GM21576 (cell line): ENCODE results near the gene CARM1.
"Not testable (repeated sequence)": the region's sequence is repeated elsewhere in the genome, so short reads cannot be mapped to it uniquely, and the experiment has no call there.

ENCODE experiments used
- ATAC-seq: cut with Tn5 transposase; IDR thresholded peaks from one replicate; pipeline ENCODE4 v1.9.1; 2021; ENCODE audit warnings: mild to moderate bottlenecking, moderate library complexity; ENCODE audit not compliant: unreplicated experiment

Gene CARM1

DNA sequence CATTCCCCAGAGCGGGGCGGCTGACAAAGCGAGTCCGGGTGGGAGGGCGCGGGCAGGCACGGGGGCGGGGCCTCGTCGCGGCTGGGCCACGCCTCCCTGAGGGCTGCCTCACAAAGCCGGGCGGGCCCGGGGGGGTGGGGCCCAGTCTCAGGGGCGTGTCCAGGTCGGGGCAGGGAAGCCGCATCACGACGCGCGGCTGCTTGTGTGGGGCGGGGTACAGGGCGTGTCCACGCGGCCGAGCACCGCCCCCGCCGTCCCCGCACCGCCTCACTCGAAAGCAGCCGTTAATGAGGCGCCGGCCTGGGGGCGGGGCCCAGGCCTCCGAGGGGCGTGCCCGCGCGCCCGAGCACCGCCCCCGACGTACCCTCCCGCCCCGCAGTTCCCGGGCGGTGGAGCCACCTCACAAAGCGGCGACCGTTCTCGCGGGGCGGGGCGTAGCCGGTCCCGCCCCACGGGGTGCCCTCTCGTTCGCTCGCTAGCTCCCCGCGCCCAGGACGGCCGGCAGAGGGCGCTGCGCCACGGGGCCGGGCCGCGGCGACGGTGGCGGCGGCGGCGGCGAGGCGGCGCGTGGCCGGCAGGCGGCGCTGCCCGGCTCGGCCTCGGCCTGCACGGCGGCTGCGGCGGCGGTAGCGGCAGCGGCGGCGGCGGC lies at the start of gene CARM1:
CARM1 (plus strand) TSS at position 599 of the 649 bp plus-strand sequence. CDS start 150 bp downstream, outside the sequence.
- peak; percentile 62 for ATAC-seq

GRCh38 chr19:10823690-10824089 lies 47.7 kb upstream of the CARM1 start:
- no peak for ATAC-seq

GRCh38 chr19:10826231-10826630 lies 45.1 kb upstream of the CARM1 start:
- no peak for ATAC-seq

DNA sequence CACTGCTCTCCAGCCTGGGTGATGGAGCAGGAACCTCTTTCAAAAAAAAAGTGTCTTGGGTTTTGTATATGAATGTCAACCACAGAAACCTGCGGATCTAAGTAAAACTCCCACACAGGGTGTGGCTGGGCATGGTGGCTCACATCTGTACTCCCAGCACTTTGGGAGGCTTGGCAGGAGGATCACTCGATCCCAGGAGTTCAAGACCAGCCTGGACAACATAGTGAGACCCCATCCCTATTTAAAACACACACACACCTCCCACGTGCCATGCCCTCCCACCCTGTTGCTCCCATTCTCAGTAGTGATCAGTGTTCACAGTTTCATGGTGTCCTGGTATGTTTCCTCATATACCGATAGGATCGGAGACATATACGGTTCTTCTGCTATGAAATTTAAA lies 44.5 kb upstream of the CARM1 start:
- no peak for ATAC-seq

- ATAC-seq = no peak
These were observed 42.2 kb upstream of the CARM1 start for GRCh38 chr19:10828981-10829821.

DNA sequence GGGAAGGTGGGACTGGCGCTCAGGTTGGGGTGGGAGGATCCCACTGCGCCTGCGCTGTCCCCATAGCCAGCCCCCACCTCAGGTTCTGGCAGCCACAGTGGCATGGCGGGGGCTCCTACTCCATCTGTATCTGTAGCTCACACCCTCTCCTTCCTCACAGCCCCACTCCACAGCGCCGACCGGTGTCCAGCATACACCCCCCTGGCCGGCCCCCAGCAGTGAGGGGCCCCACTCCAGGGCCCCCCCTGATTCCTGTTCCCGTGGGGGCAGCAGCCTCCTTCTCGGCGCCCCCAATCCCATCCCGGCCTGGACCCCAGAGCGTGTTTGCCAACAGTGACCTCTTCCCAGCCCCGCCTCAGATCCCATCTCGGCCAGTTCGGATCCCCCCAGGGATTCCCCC lies 41.4 kb upstream of the CARM1 start:
- ATAC-seq = no peak

DNA sequence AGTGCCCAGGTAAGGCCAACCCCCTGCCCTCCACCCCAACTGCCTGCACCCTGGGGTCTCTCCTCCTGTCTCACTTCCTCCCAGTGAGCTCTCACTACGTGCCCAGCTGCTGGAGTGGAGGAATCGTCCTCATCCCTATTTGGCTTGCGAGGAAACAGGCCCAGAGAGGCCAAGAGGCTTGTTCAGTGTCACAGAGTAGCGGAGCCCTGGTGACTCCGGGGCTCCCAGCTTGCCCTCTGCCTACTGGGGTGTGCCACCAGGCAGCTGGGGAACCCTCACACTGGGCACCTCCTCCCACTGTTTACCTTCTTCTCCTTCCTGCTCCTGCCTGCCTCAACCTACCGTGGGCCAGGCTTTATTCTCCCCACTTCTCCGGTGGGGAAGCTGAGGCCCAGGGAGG lies 41.0 kb upstream of the CARM1 start:
- no peak for ATAC-seq

- ATAC-seq = no peak
These were observed 40.2 kb upstream of the CARM1 start for GRCh38 chr19:10830931-10831779.

DNA sequence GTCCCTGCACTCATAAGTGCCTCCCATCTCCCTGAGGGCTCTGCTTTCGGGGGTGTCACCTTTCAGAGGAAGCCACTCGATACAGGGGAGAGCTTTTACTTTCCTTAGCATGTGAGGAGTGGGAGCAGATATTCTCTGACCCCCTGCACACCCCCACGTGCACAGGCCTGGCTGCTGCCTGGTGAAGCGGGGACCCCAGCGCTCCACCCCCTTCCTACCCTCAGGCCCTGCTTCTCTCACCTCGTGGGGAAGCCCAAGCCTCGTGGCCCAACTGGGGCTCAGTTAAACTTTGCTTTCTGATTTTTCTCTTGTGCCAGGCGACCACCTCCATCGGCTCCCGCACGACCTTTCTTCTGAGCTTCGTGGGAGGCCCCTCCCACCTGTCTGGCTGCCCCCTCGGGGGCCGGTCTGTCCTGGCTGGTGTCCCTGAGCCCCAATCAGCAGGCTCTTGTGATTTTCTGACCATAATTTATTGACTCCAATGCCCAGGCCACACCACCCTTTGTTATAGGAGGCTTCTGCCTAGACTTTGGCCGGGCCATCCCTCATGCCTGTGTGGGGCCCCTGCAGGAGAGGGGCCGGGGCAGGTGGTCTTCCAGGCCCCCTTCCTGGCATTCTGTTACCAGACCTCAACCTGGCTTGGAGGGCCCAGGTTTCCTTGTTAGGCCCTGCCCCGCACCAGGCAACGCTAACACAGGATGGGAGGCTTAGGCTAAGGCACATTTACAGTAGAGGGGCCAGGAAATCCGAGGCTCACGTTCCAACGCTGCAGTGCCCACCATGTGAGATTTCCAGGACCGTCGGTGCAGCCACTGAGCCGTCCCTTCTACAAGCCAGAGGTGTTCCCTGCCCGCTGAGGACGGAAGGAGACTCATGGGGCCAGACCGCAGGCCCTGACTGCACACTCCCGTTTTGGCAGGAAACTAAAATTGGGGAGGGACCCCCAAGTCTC lies 39.1 kb upstream of the CARM1 start:
- ATAC-seq = no peak

- no peak for ATAC-seq
These were observed 38.4 kb upstream of the CARM1 start for GRCh38 chr19:10832939-10833296.

- no peak for ATAC-seq
These were observed 36.1 kb upstream of the CARM1 start for GRCh38 chr19:10835089-10835753.

DNA sequence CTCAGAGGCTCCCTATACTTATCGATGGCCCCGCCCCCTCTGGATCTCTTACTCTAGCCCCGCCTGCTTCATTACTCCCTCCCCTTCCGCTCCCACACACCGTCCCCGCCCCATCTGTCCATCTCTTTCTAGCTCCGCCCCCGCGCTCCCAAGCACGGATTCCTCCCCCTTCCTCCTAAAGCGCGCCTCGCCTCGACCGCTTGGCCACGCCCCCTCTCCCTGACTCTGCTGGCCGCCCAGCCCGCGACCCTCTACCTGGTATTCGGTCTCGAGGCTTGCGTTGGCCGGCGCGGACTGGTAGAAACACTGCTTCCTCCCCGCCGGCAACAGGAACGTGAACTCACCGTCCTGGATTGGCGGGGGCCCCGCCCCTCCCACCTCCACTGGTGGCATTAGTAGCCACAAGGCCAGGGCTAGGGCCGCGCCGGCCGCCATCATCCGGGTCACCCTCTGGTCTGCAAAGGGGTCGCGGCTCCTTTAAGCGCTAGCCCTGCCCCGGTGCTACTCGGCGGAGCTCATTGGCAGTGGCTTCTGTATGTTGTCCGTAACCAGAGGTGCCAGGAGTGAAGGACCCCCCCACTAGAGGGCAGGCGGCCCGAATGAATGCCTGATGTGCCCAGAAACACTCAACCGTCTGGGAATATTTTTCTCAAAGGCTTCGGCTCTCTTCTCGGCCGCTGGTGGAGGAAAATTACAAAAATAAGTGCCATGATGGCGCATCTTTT lies 35.4 kb upstream of the CARM1 start, which contains the start of gene TMED1:
TMED1 (minus strand) TSS at position 459 of the 725 bp plus-strand sequence; CDS start at position 438, 21 bp downstream.
- peak; percentile 74 for ATAC-seq

- no peak for ATAC-seq
These were observed 34.6 kb upstream of the CARM1 start for GRCh38 chr19:10836479-10837330.

DNA sequence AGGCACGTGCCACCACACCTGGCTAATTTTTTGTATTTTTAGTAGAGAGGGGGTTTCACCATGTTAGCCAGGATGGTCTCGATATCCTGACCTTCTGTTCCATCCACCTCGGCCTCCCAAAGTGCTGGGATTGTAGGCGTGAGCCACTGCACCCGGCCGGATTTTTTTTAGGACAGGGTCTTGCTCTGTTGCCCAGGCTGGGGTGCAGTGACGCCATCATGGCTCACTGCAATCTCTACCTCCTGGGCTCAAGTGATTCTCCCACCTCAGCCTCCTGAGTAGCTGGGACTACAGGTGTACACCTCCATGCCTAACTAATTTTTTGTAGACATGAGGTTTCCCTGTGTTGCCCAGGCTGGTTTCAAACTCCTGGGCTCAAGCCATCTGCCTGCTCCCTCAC lies 33.7 kb upstream of the CARM1 start:
- ATAC-seq = not testable (repeated sequence)

DNA sequence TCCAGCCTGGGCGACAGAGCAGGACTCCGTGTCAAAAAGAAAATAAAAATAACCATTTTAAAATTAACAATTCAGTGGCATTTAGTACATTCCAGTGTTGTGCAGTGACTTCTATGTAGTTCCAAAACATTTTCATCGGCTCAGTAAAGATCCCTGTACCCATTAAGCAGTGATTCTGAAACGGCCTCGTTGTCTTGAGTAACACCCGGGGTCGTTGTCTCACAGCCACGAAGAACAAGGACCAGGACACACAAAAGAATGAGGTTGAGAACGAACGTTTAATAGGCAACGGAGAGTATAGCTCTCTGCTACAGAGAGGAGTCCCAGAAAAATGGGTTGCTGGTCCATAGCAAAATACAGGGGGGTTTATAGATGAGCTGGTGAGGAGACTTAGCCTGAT lies 33.0 kb upstream of the CARM1 start:
- no peak for ATAC-seq

- no peak for ATAC-seq
These were observed 32.0 kb upstream of the CARM1 start for GRCh38 chr19:10839114-10840050.

DNA sequence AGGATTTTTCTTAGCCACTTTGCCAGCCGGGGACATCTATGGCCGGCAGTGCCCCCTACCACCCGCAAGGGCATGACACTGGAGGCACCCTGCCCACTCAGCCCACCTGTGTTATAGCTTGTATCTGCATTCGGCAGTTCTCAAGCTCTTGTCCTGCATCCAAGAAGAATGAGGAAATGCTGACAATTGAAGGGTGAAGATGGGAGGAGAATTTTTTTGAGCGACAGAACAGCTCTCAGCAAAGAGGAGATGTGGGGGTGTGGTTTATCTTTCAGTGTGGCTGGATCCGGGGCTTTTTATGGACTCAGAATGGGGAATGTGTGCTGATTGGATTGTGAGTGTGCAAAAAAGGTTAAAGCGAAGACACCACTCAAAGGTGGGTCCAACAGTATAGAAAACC lies 28.6 kb upstream of the CARM1 start:
- ATAC-seq = no peak
